HFF-Myc (cell line): ENCODE results near the gene PIK3R5.

Source experiments
- DNase-seq: peaks from one replicate; pipeline ENCODE4 v3.0.0-alpha.2; 2011; ENCODE audit warnings: low read depth; ENCODE audit errors: extremely low read depth
- H3K4me3 ChIP-seq: replicated peaks from 2 replicates; pipeline ENCODE4 v1.5.1; 2011; ENCODE audit warnings: low read depth, mild to moderate bottlenecking, control low read depth, low read length
- TF ChIP-seq, protein P1 (sequence below): IDR thresholded peaks from 2 replicates; pipeline ENCODE4 v1.5.1; 2012; ENCODE audit warnings: mild to moderate bottlenecking, low read depth, low read length, control low read depth; ENCODE audit errors: missing control alignments

The PIK3R5 gene

DNA sequence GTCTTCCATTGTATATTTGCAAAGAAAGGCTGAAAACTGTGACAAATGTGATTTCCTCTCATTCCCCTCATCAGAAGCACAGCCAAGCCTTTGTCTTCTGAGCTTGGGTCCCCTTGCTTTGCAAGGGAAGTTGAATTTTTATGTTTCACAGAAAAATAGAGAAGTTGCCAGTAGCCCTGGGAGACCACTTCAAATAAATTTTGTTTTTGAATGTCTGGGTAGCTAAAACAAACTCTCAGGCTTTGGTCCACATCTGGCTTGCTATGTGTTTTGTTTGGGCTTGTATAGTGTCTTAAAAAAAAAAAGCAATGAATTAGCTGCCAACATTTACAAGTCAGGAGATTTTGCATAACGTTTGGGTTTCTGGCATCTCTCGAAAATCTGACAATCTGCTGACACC lies 122.2 kb downstream of the PIK3R5 start:
- TF ChIP-seq, protein P1, sequence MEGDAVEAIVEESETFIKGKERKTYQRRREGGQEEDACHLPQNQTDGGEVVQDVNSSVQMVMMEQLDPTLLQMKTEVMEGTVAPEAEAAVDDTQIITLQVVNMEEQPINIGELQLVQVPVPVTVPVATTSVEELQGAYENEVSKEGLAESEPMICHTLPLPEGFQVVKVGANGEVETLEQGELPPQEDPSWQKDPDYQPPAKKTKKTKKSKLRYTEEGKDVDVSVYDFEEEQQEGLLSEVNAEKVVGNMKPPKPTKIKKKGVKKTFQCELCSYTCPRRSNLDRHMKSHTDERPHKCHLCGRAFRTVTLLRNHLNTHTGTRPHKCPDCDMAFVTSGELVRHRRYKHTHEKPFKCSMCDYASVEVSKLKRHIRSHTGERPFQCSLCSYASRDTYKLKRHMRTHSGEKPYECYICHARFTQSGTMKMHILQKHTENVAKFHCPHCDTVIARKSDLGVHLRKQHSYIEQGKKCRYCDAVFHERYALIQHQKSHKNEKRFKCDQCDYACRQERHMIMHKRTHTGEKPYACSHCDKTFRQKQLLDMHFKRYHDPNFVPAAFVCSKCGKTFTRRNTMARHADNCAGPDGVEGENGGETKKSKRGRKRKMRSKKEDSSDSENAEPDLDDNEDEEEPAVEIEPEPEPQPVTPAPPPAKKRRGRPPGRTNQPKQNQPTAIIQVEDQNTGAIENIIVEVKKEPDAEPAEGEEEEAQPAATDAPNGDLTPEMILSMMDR = no peak

DNA sequence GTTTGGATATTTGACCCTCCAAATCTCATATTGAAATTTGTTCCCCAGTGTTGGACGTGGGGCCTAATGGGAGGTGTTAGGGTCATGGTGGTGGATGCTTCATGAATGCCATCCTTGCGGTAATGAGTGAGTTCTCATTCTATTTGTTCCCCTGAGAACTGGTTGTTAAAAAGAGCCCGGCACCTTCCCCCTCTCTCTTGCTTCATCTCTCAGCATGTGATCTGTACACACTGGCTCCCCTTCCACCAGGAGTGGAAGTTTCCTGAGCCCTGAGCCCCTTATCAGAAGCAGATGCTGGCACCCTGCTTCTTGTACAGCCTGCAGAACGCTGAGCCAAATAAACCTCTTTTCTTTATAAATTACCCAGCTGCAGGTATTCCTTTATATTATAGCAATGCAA lies 123.7 kb downstream of the PIK3R5 start:
- no peak overlapping the region for H3K4me3 ChIP-seq
- DNase-seq = no peak
- TF ChIP-seq, protein P1 = no peak

More for the DNA sequence above, 122.2 kb downstream of the PIK3R5 start:
- no peak overlapping the region for H3K4me3 ChIP-seq
- no peak for DNase-seq

DNA sequence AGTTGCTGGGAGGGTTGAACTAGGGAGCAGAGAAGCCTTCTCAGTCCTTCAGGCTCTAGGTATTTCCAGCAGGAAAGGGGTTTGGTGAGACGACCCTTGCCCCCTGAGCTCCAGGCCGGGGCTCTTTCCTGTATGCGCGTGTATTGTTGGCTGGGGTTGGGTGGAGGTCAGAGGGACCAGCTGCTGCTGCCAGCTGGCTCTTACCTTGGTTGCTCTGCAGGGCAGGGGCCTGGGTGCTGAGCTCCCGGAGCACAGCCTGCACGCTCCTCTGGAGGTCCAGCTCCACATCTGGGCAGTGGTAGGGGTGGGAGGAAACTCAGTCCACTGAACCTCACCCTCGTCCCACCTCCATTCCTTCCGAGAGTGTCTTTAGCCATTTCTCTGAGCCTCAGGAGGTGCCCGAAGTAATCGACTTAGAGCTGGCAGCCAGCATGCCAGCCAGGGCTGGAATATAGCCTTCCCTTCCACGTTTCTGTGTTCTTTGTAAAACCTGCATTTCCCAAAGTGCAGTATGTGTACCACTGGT lies 126.0 kb downstream of the PIK3R5 start:
- DNase-seq = no peak
- H3K4me3 ChIP-seq = no peak overlapping the region
- TF ChIP-seq, protein P1 = no peak

DNA sequence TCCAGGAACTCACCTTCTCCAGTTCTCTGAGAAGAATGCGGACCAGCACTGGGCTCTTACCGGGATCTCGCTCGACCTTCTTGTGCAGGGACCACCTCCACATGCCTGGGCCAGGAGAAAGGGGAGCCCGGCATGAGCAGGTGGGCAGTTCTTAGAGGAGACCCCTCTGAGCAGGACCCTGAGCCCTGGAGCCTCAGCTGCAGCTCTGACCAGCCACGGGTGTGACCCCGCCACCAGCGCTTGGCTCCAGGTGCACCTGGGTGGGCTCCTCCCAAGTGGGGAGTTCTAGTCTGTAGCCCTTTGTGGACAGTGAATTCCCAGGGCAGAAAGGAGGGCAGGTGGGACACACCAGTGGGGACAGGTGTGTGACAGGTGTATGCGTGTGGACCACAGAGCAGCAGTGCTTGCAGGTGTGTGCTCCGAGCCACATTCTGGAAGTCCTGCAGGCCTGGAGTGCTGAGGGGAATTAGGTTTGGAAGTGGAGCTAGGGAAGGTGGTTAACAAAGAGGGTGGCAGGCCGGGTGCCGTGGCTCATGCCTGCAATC lies 126.9 kb downstream of the PIK3R5 start:
- TF ChIP-seq, protein P1 = no peak
- no peak for DNase-seq
- H3K4me3 ChIP-seq = no peak overlapping the region

DNA sequence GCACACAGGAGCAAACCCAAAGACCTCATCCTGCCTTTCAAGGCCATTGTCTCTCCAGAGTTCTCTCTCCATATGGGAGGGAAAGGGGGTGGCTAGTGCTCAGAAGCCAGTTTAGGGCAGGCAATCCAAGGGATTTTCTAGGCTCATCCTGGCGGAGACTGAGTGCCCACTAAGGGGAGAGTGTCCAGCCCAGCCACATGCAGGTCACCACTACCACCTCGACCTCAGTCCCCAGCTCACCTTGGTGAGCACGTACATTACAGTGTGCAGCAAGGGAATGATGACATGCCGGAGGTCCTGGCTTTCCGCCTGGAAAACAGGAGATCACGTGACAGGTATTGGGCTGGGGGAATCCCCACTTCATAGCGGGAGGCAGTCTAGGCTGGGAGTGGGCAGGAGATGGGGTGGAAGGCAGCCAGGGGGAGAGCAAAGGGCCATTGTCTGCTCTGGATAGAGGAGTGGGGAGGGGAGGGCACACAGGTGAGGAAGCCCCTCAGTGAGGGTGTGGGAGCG lies 127.9 kb downstream of the PIK3R5 start:
- no peak overlapping the region for H3K4me3 ChIP-seq
- DNase-seq = no peak
- TF ChIP-seq, protein P1 = no peak

DNA sequence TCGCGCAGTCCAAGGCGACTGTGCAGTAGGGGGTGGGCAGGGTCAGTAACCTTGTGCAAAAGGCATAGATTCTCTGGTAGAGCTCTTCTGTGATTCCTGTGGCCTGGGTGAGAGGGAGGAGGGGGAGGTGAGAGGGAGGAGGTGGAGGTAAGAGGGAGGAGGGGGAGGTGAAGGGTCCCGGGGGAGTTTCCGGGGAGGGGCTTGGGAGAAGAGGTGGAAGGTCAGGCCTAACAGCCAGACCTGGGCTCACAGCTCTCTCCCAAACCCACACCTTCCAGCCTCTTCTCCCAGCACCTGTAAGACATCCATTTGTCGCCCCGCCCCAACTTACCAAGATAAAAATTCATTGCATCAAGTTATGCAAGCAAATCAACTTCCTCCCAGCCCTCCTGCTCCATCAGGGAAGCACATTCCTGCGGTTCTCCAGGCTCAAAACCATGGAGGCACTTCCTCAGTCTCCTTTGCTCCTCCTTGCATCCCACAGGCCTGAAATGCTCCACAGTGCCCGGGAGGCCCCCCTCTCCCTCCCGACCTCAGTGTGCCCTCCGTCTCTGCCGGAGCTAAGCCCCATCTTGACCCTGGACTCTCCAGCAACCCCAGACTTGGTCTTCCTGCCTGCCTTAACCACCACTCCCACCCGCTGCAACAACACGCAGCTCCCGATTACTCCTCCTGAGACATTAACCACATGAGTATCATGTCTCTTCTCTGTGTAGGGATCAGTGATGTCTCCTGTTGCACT lies 128.5 kb downstream of the PIK3R5 start:
- no peak overlapping the region for H3K4me3 ChIP-seq
- no peak for DNase-seq
- TF ChIP-seq, protein P1 = no peak
